T-helper 1 cell treated with Interleukin-12 subunit alpha and Interleukin-12 subunit beta and Interleukin-4 antibody, amounts not matched to agents 30 ng/mL and 1 ng/mL, for 36 hours (primary cell): ENCODE measurements around the gene RORC. TPM values are rescaled to one million over a fixed set of nuclear protein-coding genes. Genes with fewer than 3 reads are reported as not detected.
"Not testable (repeated sequence)": the region's sequence is repeated elsewhere in the genome, so short reads cannot be mapped to it uniquely, and the experiment has no call there.

Experiments used
- intact Hi-C: fragments of 100-400 bp; cut with micrococcal nuclease; formaldehyde crosslinking; loops from one replicate; pipeline ENCODE4 v1.15.1; 2024
- total RNA-seq: library from RNA; stranded (reverse); gene quantifications from 2 replicates; pipeline ENCODE4 v1.2.3, GENCODE V29; 2022

Gene RORC
- total RNA-seq, 1 donor from 2014 or later, result 1.5 TPM

DNA sequence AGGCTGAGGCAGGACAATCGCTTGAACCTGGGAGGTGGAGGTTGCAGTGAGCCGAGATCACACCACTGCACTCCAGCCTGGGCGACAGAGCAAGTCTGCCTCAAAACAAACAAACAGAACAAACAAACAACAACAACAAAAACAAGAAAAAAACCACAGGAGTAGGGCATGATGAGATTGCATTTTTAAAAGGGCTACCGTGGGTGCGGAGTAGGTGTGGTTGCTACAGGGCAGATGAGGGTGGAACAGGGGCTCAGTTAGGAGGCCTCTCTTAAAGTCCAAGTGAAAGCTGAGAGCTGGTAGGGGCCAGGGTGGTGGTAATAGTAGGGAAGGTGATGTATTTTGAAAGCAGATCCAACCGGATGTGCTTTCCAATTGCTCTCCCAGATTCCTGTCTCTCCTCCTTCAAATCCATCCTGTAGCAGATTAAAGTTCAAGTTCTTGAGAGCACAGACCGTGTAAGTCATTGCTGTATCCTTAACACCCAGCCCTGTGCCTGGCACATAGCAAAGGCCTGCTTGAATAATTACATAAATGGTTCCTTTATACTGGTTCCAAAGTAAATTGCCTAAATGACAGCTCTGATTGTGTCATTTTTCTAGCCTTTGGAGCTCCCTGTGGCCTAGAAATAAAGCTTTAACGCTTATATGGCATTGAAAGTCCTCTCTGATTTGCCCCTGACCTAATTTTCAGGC is 22.2 kb downstream of the RORC start:
- intact Hi-C loops, result no loop called here

DNA sequence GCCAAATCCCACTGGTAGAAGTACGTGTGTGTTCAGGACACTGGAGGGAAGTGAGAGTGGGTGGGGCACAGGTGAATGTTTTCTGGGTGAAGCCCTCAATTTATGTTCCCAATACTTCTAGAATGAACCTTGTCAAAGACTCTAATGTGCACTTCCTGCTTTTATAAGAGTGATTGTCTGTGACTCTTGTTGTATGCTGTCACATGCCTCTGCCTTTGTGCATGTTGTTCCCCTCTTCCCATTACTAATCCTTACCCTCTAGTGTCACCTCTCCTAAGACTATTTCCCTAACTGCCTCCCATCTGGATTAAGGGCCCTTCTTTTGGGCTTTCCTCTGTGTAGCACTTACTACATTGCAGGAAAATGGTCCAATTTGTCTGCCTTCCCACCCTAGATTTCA is 23.8 kb downstream of the RORC start:
- intact Hi-C loops, result no loop called here

DNA sequence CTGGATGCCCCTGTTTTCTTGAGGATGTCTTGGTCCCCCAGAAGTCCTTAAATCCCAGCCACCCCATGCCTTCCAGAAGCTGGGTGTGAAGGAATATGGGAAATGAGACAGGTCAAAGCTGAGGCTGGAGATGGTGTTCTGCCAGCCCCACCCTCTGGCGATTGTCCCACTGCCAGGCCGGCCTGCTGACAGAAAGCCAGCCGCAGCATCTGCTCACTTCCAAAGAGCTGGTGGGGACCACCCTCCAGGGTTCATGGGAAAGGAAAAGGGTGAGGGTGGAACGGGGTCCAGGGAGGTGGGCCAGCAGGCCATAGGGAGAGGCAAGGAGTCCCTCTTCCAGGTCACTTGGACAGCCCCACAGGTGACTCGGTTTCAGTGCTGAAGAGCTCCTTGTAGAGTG is 24.5 kb downstream of the RORC start:
- intact Hi-C loops, result no loop called here

DNA sequence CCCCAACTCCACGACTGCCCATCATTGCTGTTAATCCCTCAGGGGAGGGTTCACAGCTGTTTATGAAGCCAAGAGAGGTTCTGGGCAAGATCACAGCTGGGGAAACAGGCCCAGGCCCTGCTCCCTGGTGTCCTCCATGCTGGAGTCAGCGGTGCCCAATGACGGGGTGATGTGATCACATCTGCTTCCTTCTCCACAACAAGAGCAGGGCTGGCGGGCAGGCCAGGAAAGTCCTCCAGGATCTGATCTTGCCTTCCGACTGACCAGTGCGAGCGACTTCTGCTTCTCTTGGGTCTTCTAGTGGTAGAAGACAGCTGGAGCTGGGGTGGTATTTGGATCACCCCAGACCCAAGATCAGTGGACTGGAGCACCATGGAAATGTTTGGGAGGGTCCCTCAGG is 25.4 kb downstream of the RORC start:
- intact Hi-C loops, result no loop called here

GRCh38 chr1:151805066-151805820 is 26.4 kb downstream of the RORC start, which contains the start of gene LINGO4:
LINGO4 (minus strand) TSS chr1:151805419; CDS start chr1:151802704, 2,715 bp downstream.
- intact Hi-C loops, result no loop called here

DNA sequence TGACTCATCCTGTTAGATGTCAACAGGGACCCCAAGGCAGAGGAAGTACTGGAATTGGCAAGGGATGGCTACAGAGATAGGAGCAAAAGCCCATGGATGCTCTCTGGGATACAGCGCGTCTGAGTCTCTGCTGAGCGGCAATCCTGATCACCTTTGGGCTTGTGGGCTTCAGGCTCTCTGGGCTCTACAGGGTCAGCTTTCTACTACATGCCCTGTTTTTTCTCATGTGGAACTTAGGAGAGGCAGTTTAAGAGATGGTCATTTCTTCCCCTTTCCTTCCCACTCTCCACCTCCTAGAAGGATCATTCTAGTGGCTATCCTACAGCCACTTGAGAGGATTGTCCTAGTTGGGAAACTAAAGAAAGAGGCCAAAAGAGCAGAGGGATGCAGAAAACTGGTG is 27.7 kb downstream of the RORC start:
- intact Hi-C loops, result no loop called here

- intact Hi-C loops, result no loop called here
These were observed 28.4 kb downstream of the RORC start for GRCh38 chr1:151803164-151803563.

- intact Hi-C loops, result no loop called here
These were observed 29.2 kb downstream of the RORC start for GRCh38 chr1:151802372-151802771.

DNA sequence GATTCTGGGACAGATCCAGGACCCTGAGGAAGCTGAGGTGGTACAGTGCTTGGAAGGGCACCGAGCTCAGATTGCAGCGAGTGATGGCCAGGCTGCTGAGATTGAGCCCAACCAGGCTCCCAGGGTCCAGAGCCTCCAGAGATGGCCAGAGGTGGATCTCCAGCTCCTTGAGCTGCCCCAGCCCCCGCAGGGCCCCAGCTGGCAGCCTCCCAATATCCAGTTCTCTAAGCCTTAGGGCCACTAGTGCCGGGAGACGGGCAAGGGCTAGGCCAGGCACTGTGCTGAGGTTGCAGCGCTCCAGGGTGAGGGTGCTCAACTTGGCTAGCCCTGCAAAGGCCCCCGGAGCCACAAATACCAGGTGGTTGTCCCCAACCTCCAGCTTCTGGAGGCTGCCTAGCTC is 29.8 kb downstream of the RORC start:
- intact Hi-C loops, result no loop called here

DNA sequence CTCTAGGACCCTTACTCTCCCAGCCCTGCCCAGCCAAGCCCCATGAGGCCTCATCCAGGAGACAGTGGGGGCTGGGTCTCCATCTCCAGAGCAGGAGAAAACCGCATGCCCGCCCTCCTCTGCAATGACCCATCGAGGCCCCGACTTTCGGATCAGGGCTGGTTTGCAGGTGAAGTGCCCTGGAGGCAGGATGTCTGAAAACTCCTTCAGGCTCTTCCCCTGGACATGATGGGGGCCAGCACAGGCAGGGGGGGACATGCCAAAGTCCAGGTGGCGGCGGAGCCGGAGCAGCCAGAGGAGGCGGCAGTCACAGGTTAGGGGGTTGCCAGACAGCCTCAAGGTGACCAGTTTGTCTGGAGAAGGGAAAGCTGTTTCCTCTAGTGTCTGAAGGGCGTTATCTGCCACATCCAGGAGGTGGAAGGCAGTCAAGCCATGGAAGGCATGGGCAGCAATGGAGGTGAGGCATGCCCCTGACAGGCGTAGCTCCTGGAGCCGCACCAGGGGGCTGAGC is 30.2 kb downstream of the RORC start:
- intact Hi-C loops, result no loop called here

GRCh38 chr1:151800830-151801229 is 30.8 kb downstream of the RORC start:
- intact Hi-C loops, result no loop called here

DNA sequence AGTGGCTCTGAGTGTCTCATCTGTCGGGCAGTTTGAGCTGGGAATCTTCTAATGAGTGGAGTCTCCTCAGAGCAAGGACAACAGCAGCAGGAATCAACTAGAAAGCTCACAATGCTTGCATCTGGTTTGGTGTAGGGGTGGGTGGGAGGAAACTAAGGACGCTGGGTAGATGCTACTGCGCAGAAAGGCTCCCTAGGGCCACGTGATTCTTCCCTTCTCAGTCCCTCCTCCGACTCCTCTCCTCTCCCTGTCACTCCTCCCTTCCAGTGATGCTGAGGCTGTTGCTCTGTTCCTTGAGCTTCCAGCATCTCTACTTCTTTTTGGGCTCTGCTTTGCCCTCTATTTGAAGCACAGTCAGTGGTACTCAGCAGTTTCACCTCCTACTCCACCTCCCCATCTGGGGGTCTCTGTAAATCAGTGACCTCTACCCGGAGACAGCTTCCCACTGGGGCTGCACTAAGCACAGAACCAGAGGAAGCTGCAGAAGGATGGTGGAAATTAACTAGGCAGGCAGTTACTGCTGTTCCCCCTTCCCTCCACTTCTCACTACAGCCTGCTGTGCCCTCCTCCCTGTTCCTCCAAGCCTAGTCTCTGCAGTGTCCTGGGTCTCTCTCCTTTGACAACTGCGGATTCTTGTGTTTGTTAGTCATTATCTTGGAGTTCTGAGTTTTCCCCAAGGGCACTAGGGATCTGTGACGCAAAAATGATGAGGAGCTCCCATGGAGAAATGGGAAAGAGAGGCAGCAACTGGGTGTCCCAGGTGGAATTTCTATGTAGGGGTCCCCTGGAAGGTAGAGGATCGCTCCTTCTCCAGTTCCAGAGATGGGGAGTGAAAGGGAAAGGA is 32.2 kb downstream of the RORC start:
- intact Hi-C loops, result no loop called here

DNA sequence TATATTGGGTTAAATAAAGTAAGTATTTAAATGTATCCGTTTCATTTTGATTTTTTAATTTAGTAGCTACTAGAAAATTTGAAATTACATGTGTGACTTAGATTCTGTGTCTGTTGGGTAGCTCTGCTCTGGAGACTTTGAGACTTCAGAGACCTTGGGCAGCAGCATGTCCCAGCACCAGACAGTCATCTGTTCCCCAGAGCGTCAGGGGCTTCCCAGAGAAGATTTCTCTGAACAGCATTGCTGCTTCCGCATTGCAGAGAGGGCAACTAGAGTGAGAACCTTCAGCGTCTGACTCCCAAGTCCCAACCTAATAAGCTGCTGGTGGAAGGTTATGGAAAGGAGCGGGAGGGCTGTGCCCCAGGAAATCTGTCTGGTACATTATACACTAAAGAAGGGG is 33.0 kb downstream of the RORC start:
- intact Hi-C loops, result no loop called here

DNA sequence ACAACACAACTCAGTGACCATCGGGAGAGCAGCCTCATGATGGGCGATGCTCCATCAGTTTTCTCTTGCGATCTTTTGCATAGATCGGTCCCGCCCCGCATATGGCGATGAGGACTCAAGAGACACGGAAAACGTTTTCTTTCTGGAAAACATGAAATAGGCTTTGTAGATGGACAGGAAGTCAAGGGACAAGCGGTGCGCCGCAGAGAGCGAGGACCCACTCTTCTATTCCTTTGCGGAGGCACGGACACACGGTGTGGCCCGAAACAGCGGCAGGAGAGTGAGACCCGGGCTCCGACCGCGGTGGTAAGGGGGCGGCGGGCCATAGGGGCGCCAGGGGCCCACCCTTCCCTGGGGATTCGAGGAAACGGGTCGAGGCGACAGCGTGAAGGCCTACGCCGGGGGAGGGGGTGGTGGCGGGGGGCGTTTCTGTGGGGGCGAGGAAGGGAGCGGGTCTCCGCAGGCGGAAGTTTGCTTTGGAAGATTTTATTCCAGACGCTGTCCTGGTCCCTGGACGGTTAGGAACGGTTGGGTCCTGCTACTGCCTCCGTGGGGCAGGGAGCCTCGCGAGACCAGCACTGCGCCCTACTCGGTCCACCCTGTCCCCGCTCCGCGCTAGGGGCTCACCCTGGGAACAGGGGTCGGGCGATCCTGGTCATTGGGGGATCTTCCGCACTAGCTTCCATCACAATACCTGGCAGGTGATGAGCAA is 40.5 kb downstream of the RORC start:
- intact Hi-C loops, result loop anchor here (1.0 to 5.0 kb wide), 13 partner anchors 28 to 509 kb away; partner anchors contain the start of genes CGN, MRPL9, RFX5 and RIIAD1

GRCh38 chr1:151790071-151790939 is 41.3 kb downstream of the RORC start, which contains the start of gene TDRKH:
TDRKH (minus strand) TSS chr1:151790500; CDS start chr1:151783022, 7,478 bp downstream.
- intact Hi-C loops, result loop anchor here (1.0 to 5.0 kb wide), 13 partner anchors 27 to 508 kb away; partner anchors contain the start of genes CGN, MRPL9, RFX5 and RIIAD1

DNA sequence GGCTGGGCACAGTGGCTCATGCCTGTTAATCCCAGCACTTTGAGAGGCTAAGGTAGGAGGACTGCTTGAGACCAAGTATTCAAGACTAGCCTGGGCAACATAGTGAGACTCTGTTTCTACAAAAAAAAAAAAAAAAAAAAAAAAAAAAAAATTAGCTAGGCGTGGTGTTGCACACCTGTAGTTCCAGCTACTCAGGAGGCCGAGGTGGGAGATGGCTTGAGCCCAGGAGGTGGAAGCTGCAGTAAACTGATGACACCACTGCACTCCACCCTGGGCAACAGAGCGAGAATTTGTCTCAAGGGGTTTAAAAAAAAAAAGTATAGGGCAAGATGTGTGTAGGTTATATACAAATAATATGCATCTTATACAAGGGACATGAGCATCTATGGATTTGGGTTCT is 43.9 kb downstream of the RORC start:
- intact Hi-C loops, result no loop called here

GRCh38 chr1:151783796-151784195 is 47.8 kb downstream of the RORC start:
- intact Hi-C loops, result no loop called here

- intact Hi-C loops, result no loop called here
These were observed 48.9 kb downstream of the RORC start for GRCh38 chr1:151782741-151783140.

GRCh38 chr1:151782026-151782425 is 49.6 kb downstream of the RORC start:
- intact Hi-C loops, result not testable (repeated sequence)

- intact Hi-C loops, result not testable (repeated sequence)
These were observed 50.9 kb downstream of the RORC start for GRCh38 chr1:151780736-151781135.
